NCI-H146 treated with DMSO at 0.1 percent for 48 hours (cell line): ENCODE results near the gene DUOX2.
"Not testable (repeated sequence)": the region's sequence is repeated elsewhere in the genome, so short reads cannot be mapped to it uniquely, and the experiment has no call there.

Source experiments
- DNase-seq: peaks from one replicate; lab custom pipeline; 2025; ENCODE audit not compliant: unreplicated experiment; lab: John Stamatoyannopoulos, UW

The DUOX2 gene

DNA sequence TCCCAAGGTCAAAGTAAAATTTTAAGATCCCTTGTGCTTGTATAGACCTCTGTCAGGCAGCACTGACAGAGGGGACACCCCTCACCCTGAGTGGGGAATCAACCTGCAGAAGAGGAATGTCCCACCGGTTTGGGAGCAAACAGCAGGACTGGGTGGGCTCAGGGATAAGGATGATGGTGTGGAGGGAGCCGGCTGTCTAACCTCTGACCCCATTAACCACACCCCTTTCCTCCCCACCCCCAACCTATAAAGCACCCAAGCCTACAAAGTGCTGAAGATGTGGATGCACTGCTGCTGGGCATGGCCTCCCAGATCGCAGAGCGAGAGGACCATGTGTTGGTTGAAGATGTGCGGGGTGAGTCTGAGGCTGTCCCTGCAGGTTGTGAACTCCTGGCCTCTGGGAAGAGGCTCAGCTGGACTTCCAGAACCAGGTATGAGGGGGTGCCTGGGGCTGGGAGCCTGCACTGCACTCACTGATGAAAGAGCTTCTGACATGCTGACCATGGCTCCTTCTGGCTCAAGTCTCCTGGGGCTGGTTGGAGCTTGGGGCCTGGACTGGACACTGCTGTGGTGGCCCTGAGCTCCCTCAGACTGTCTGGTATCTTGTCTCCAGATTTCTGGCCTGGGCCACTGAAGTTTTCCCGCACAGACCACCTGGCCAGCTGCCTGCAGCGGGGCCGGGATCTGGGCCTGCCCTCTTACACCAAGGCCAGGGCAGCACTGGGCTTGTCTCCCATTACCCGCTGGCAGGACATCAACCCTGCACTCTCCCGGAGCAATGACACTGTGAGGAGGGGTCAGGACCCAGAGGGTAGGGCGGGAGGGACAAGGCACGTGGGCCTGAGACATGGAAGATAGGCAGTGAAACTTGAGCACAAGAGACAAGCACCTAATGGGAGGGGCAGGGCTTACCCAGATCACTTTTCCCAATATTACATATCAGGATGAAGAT is 25.1 kb upstream of the DUOX2 start:
- no peak for DNase-seq

DNA sequence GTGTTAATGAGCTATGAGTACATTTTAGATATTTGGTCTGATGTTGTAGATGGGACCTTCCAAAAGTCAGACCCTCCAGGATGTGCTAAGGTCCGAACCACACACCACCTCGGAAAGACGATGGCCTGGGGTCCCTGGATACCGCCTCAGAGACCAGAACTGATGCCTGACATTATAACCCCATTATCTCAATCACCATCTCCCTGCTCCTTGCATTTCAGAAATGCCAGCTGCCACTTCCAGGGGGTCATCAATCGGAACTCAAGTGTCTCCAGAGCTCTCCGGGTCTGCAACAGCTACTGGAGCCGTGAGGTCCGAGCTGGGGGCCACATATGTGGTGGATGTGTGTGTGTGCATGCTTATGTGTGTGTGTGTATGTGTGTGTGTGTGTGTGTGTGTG is 23.7 kb upstream of the DUOX2 start:
- no peak for DNase-seq

DNA sequence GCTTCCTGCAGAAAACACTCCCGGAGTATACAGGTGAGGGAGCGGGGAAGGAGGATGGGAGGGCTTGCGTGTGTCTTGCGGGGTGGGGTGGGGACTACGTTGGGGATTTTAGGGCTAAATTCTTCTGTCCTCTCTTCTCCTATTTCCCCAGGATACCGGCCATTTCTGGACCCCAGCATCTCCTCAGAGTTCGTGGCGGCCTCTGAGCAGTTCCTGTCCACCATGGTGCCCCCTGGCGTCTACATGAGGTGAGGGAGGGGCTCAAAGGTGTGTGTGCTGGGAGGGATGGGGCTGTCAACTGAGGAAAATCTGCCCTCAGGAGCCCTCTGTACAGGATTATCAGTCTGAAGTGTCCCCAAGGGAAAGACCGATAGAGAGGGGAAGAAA is 22.4 kb upstream of the DUOX2 start:
- no peak for DNase-seq

DNA sequence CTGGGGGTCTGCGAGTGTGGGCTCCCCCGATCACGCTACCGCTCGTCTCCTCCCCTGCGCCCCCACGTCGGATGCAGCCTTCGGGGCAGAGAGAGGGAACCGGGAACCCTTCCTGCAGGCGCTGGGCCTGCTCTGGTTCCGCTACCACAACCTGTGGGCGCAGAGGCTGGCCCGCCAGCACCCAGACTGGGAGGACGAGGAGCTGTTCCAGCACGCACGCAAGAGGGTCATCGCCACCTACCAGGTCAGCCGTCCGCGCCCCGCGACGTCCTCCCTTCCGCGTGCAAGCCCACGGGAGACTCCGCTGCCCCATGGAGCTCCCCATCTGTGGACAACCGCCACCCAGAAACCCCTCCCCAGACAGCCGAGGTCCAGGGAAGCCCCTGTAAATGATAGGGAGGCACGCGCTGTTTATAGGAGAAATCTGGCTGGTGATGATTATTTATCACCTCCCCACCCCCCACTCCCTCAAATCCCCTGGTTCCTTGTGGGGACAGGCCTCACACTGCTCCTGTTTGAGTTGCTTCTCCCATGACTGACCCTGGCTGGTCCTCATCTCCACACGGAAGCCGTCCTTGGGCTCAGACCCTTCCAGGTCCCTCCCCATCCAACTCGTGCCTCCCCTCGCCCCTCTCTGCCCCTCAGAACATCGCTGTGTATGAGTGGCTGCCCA is 21.9 kb upstream of the DUOX2 start:
- DNase-seq: not testable (repeated sequence)

DNA sequence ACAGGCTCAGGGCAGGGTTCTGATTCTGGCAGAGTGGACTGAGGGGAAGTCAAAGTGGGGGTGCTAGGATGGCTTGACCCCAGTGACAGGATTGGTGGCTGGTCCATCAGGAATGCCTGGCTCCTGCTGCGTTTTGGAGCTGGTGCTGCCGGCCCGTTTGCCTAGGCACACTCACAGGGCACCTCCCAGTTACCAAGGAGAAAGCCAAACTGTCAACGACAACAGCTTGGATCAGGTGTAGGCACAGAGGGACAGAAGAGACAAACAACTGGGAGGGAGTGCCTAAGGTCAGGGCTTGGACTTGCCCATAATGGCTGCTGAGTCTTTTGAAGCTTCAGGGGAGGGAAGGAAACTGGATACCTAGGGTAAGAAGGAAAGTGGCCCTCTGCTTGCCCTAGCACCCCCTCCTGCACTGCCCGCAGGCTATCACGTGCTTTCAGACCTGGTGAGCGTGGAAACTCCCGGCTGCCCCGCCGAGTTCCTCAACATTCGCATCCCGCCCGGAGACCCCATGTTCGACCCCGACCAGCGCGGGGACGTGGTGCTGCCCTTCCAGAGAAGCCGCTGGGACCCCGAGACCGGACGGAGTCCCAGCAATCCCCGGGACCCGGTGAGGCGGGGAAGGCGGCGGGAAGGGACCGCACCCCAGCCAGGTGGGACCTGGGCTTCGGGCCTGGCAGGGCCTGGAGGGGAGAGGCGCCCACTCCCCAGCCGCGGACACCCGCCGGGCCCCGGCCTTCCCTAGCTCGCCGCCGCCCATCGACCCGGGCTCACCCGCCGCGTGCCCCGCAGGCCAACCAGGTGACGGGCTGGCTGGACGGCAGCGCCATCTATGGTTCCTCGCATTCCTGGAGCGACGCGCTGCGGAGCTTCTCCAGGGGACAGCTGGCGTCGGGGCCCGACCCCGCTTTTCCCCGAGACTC is 21.0 kb upstream of the DUOX2 start:
- no peak for DNase-seq

DNA sequence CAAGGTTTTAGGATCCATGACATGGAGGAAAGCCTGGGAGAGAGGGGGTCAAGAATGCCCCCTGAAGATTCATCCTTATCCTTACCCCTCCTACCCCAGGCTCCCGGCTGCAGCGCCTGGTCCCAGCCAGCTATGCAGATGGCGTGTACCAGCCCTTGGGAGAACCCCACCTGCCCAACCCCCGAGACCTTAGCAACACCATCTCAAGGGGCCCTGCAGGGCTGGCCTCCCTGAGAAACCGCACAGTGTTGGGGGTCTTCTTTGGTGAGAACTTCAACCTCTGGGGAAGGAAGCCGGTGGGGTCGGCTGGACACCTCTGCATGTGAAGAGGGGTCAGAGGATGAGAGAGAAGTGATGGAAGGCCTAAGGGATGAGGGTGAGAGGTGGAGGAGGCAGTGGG is 20.1 kb upstream of the DUOX2 start:
- no peak for DNase-seq

DNA sequence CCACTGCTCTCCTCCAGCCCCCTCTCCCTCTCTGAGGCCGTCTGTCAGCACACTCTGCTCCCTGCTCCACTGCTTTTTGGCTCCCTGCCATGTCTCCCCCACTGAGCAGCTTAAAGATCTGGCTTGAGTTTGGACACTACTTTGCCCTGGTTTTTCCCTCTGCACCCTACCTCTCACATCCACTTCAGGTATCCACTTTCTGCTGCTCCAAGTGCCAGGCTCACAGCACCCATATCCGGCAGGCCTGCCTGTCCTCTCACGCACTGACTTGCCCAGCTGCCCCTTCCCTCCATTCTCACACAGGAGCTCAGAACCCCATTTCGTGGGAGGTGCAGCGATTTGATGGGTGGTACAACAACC is 19.6 kb upstream of the DUOX2 start:
- no peak for DNase-seq

DNA sequence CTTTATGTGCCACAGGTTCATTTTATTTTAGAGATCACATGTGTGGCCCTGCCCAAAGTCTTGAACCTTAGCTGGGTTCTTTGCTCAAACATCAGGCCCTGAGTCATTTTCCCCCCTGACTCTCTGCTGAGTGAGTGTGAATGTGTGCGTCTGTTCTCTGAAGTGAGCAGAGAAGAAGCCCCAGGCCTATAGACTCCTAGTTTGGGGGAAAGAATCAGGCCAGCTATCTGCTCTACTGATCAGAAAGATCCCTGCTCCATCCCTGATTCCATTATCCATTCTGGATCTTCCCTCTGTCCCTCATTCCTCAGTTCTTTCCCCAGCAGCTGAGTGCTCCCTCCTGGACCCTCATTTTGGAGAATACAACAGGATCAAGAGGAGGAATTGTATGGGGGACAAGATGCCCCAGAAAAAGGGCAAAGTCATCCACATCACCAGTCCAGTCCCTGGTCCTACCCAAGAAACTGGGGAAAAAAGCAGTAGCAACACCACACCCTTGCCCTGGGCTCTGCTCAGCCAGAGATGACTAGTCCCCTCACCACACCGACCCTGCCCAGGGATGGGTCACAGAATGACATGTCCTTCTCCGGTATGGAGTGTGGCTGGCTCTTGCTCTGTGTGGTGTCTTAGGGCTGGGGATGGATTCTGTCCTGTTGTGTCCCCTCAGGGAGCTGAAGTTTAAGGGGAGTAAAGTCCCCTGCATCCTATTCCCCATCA is 19.0 kb upstream of the DUOX2 start:
- DNase-seq: no peak

DNA sequence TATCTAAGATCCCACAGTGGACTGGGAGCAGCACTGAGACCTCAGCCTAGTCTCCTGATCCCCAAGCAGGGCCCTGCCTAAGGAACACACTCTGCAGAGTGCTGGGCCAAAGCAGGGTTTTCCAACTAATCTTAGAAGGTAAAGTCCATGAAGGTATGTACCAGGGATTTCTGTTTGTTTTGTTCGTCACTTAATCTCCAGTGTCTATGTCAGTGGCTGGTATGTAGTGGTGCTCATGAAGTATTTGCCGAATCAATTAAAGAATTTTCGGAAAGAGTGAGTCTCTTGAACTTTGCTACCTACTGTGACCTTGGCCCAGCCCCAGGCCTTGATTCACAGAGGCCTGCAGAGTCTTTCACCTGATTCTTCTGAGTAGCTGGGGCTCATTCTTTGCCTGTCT is 17.5 kb upstream of the DUOX2 start:
- DNase-seq: no peak

DNA sequence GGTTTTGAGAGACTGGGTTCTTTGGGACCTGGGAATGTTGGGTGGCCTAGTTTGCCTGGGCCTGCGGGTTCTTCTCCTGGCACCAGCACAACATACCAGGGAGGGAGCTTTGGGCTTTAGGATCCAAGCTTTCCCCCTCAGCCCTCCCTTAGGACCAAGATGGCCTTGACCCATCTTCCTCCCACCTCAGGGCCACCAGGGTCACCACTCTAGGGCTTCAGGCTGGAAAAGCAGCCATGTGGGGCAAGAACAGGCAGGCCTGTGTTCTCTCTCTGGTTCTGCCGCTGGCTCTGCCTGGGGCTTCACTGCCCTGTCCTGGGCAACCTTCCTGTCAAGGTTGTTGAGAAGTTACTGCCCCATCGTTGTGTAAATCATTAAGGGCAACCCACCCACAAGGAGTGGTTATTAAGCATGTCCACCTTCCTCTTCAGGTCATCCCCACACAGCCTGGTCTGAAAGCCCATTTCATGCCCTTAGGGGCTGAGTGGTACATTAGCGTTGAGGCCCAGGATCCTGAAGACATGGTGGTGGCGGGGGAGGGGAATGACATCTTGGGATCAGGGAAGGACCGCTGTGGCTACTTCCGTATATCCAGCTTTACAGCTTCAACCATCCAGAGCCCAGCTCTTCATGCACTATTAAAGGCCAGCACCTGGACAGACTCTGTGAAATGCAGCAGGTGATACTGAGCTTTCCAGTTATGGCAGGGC is 16.5 kb upstream of the DUOX2 start:
- no peak for DNase-seq

DNA sequence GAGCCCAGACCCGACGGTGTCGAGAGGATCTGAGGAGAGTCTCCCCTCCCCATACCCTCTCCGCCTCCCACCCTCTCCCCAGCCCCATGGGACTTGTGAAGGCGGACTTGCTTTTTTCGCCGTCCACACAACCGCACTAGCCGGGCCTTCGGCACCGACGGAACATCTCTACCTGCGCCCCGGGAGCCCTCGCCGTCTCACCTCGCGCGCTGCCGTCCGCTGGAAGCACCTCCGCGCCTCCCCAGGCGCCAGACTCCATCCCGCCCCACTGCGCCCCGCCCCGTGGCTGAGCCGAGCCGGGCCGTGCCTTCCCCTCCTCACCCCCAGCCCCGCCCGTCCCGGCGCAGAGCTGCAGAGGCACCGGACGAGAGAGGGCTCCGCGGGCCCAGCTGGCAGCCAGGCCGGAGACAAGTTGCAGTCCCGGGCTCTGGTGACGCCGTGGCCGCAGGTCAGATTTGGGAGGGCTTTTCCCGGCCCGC is 15.7 kb upstream of the DUOX2 start, which contains the start of the genes DUOX1 and DUOXA1:
Gene DUOX1, plus strand, starts transcription at position 344 of the 479 bp plus-strand sequence. CDS start 1,973 bp downstream, outside the sequence.
Gene DUOXA1, minus strand, starts transcription at position 229 of the 479 bp plus-strand sequence. CDS start 6,865 bp downstream, outside the sequence.
- DNase-seq: no peak

DNA sequence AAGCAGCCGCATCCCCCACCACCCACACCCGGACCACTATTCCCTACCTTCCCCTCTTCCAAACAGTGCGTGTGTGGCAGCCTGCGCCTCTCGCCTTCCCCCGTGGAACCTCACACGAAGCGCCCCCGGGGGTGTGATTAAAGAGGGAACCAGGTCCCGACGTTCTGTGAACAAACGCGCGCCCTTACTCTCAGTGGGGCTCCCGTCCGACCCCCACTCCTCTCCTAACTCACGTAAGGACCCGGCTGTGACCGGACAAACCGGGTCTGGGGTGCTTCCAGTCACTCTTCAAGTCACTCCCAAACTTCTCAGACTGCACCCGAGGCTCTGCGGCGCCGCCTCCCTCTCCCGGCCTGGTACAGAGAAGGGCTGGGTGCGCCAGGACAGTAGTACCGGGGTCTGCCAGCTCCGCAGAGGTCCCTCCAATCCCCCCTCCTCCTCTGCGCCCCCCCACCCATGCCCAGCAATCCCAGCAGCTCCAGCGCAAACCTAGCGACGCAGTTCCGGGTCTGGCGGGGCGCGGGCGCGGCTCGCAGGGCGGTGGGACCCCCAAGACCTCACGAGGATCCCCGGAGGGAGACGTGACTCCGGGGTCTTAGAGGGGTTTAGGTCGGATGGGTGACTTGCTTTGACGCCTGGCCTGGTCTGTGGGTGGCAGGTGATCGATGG is 15.1 kb upstream of the DUOX2 start:
- DNase-seq: no peak

DNA sequence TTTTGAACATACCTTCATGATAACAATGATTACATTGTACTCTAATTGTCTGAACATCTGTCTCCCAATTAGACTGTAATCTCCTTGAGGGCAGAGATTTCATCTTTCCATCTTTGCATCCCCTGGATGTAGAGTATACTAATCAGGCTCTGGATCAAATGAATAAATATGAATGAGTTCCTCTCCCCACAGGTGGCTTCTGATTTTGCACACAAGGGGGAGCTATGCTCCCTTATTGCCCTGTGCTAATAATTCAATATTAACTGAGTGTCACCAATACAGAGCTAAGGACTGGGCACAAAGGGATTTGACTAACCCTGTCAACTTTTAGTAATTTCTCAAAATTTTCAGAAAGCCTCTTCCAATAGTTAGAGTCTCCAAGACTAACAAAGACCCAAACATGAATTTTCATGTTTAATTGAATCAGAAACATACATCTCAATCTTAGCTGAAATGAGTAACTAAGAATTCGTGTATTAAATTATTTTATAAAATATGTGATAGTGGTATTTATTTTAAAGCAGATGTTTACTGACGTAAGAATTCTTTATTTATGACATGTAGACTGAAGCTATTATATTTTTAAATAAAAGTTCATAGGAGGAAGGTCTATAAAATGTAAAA is 12.7 kb upstream of the DUOX2 start:
- peak; percentile 4 for DNase-seq

DNA sequence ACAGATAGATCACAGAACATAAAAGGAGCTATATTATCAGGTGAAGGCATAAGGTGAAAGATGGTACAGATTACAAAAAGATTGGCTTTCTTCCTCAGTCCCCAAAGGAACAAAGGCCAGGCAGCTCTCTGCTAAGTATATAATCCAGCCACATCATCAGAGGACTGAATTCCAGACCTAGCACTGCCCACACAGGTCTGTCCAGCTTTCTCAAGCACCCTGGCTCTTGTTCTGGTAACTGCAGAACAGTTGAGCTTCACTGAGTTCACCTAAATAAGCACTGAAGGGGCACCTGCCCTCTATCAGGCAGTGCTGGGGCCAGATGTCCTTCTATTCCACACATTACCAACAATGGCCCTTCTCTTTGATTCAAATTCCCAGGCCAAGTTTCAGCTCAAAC is 9.4 kb upstream of the DUOX2 start:
- no peak for DNase-seq

DNA sequence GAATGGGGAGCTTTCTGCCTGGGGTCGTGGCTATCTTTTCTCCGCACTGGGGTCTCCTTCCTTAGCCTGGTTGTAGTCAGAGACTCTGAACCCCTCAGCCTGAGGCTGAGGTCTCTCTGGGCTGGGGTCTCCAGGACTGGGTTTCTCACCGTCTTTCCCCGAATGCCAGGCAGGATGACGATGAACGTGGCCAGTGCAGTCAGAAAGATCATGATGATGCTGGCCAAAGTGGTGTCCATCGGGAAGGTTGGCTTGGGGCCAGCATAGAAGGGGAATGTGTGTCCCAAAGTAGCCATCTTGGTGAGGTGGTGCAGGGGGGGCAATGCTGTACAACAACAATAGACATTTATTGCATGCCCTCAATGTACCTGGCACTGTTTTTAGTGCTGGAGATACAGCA is 8.7 kb upstream of the DUOX2 start:
- no peak for DNase-seq

DNA sequence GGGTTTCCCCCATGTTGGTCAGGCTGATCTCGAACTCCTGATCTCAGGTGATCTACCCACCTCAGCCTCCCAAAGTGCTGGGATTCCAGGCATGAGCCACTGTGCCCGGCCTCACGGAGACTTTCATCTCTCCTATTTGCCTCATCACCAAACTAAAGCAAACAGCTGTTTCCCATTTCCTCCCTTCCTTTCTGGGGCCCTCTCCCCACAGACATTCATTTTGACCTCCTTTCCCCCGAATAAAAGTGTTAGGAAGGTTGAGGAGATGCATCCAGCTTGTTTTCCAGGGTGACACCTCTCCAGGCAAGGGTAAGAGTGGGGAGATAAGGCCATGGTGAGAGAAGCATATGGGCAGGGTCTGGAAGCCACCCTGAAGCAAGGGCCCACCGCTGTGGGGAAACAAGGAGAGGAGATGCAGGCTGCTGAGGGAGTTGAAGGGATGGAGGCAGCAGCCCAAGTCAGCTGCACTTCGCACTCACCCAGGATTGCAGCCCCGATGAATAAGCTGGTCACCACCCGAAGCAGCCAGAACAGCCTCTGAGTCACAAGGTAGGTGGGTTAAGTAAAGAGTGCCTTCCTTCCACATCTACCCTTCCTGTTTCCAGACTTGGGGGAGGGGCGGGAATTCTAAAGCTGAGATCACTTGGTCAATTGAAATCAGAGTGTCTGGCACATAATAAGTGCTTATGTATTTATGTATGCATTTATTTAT is 7.9 kb upstream of the DUOX2 start:
- no peak for DNase-seq

DNA sequence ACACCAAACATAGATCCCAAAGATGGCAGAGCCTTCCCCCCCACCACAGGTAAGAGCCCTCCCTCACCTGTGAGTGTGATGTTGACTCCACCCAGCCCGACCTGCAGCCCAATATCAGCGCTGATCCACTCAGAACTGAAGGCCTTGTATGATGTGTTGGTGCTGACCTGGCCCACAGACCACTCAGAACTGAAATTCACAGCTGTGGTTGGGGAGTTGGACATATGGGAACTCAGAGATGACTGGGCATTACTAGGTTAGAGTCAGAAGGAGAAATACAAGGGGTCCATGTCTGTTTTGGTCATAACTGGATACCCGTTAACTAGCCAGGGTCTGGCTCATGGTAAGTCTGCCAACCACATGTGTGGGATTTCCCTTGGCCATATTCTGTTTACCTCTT is 7.0 kb upstream of the DUOX2 start:
- DNase-seq: no peak
